Natural killer cell treated with Interleukin-12 subunit alpha and Interleukin-12 subunit beta and Interleukin-15 and Interleukin-18, amount 100 ng/mL, for 72 hours (primary cell): ENCODE data around the gene PIP4P1. TPM values are rescaled to one million over a fixed set of nuclear protein-coding genes. Genes with fewer than 3 reads are reported as not detected.
"Not testable (repeated sequence)": the region's sequence is repeated elsewhere in the genome, so short reads cannot be mapped to it uniquely, and the experiment has no call there.

Experiments used
- ATAC-seq, 2 donors: fragments of 150-1000 bp; cut with Tn5 transposase in 1 of 2; sonication (Bioruptor Pico), chemical (Tn5 transposase) in 1 of 2; 2 replicates each; pipeline ENCODE4 v1.10.0; 2021
- DNase-seq: peaks from one replicate; pipeline ENCODE4 v3.0.0; 2022; ENCODE audit warnings: low spot score
- H3K27ac Mint-ChIP-seq, 2 donors: 1 replicate in 1 of 2; 2 replicates in 1 of 2; pipeline ENCODE4 v1.8.0; 2022; ENCODE audit warnings: mixed read lengths in 2 of 2, mild to moderate bottlenecking in 1 of 2, moderate library complexity in 1 of 2
- H3K27me3 Mint-ChIP-seq, 2 donors: 1 replicate in 1 of 2; 2 replicates in 1 of 2; pipeline ENCODE4 v1.8.0; 2022; ENCODE audit warnings: mixed read lengths in 2 of 2
- H3K36me3 Mint-ChIP-seq: one replicate; pipeline ENCODE4 v1.8.0; 2022; ENCODE audit warnings: mixed read lengths
- H3K4me1 Mint-ChIP-seq, 2 donors: 1 replicate in 1 of 2; 2 replicates in 1 of 2; pipeline ENCODE4 v1.8.0; 2022; ENCODE audit warnings: low read depth in 2 of 2, mixed read lengths in 2 of 2, mild to moderate bottlenecking in 1 of 2
- H3K4me3 Mint-ChIP-seq: one replicate; pipeline ENCODE4 v1.8.0; 2022; ENCODE audit warnings: mixed read lengths
- H3K9me3 Mint-ChIP-seq: 2 replicates; pipeline ENCODE4 v1.8.0; 2022; ENCODE audit warnings: mixed read lengths
- total RNA-seq, 2 donors: library from RNA; stranded (reverse); gene quantifications; one replicate each; pipeline ENCODE4 v1.2.3, GENCODE V29; 2022

The PIP4P1 gene
- total RNA-seq, 2 donors from 2014 or later: 33.3 to 34.5 TPM

- DNase-seq: no peak
- Mint-ChIP-seq H3K4me1 (peaks cover 37 to 41% of the 10 kb centered on the region in 2 donors), H3K4me3 (peak overlapping the region; percentile 99), H3K27me3 (no peaks in the 10 kb centered on the region), H3K9me3 (no peaks in the 10 kb centered on the region), H3K27ac (peak overlapping the region; percentile 97), H3K36me3 (peaks cover 27% of the 10 kb centered on the region)
- ATAC-seq: no peak
Measured at GRCh38 chr14:20468764-20469241, 7.6 kb upstream of the PIP4P1 start.

GRCh38 chr14:20460458-20461224, 593 bp downstream of the PIP4P1 start:
- Mint-ChIP-seq H3K27ac (peak overlapping the region; percentile 80 to 92), H3K27me3 (no peaks in the 10 kb centered on the region)
- peak in 1 of 2 donors; percentile 21 for ATAC-seq

GRCh38 chr14:20458031-20458789, 3.0 kb downstream of the PIP4P1 start:
- ATAC-seq (no peak), DNase-seq (no peak)
- peaks cover 24 to 27% of the 10 kb centered on the region in 2 donors for H3K4me1 Mint-ChIP-seq
- peaks cover 15% of the 10 kb centered on the region for H3K36me3 Mint-ChIP-seq
- no peak overlapping the region for H3K4me3 Mint-ChIP-seq
- no peaks in the 10 kb centered on the region for H3K27me3 Mint-ChIP-seq
- no peaks in the 10 kb centered on the region for H3K9me3 Mint-ChIP-seq
- H3K27ac Mint-ChIP-seq: no peak overlapping the region

More at GRCh38 chr14:20460458-20461224, 593 bp downstream of the PIP4P1 start:
- Mint-ChIP-seq H3K9me3 (no peaks in the 10 kb centered on the region), H3K4me1 (peaks cover 24 to 27% of the 10 kb centered on the region in 2 donors), H3K4me3 (peak overlapping the region; percentile 95), H3K36me3 (peaks cover 15% of the 10 kb centered on the region)
- no peak for DNase-seq

- H3K27me3 Mint-ChIP-seq: no peaks in the 10 kb centered on the region
- peaks cover 15% of the 10 kb centered on the region for H3K36me3 Mint-ChIP-seq
- no peak overlapping the region for H3K27ac Mint-ChIP-seq
- ATAC-seq: no peak
- no peaks in the 10 kb centered on the region for H3K9me3 Mint-ChIP-seq
- DNase-seq: no peak
- peaks cover 29 to 30% of the 10 kb centered on the region in 2 donors for H3K4me1 Mint-ChIP-seq
- H3K4me3 Mint-ChIP-seq: no peak overlapping the region
Measured at GRCh38 chr14:20456971-20457370, 4.3 kb downstream of the PIP4P1 start.

- H3K4me1 Mint-ChIP-seq: peaks cover 24% of the 10 kb centered on the region in 2 donors
- H3K9me3 Mint-ChIP-seq: no peaks in the 10 kb centered on the region
- no peak overlapping the region for H3K4me3 Mint-ChIP-seq
- no peaks in the 10 kb centered on the region for H3K27me3 Mint-ChIP-seq
- no peak overlapping the region for H3K27ac Mint-ChIP-seq
- DNase-seq (peak; percentile 62), ATAC-seq (peak; percentile 74 to 77)
- H3K36me3 Mint-ChIP-seq: peaks cover 15% of the 10 kb centered on the region
Measured at GRCh38 chr14:20455355-20456300, 5.6 kb downstream of the PIP4P1 start.

DNA sequence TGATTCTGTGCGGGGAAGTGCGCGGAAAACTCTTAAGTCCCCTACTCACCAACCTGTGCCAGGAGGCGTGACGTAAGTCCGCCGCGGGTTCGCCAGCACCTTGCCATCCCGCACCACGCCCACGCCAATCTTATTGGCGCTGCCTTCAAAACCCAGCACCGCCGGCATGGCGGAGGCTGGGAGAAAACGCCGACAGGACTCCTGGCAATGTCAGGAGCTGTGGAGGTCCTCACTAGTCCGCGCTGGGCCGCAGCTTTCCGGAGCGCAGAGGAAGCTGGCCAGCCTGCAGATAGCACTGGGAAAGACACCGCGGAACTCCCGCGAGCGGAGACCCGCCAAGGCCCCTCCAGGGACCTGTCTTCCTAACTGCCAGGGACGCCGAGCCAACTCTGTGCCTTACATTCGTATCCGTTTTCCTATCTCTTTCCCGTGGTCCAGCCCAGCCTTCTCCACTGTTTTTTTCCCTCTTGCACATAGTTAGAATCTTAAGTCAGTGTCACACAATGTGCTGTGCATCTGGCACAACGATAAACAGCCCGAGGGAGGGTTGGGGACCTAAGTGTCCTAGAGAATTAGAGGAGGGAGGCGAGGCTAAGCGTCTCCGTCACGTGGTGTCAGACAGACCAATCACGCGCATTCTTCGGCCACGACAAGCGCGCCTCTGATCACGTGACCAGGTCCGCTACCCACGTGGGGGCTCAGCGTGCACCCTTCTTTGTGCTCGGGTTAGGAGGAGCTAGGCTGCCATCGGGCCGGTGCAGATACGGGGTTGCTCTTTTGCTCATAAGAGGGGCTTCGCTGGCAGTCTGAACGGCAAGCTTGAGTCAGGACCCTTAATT, 6.5 kb downstream of the PIP4P1 start, which contains the start of the genes APEX1 and OSGEP:
Gene APEX1 (plus strand): TSS at position 711 of the 839 bp plus-strand sequence. CDS start 420 bp downstream, outside the sequence.
Gene OSGEP (minus strand): TSS at position 297 of the 839 bp plus-strand sequence. CDS start 129 bp downstream, at position 168.
- peaks cover 15% of the 10 kb centered on the region for H3K36me3 Mint-ChIP-seq
- H3K9me3 Mint-ChIP-seq: no peaks in the 10 kb centered on the region
- no peak within 1 kb of the TSS for H3K27ac Mint-ChIP-seq
- no peaks in the 10 kb centered on the region for H3K27me3 Mint-ChIP-seq
- ATAC-seq (peak; percentile 94 to 96), DNase-seq (peak; percentile 99)
- no peak within 1 kb of the TSS for H3K4me3 Mint-ChIP-seq
- peaks cover 15 to 18% of the 10 kb centered on the region in 2 donors for H3K4me1 Mint-ChIP-seq

DNA sequence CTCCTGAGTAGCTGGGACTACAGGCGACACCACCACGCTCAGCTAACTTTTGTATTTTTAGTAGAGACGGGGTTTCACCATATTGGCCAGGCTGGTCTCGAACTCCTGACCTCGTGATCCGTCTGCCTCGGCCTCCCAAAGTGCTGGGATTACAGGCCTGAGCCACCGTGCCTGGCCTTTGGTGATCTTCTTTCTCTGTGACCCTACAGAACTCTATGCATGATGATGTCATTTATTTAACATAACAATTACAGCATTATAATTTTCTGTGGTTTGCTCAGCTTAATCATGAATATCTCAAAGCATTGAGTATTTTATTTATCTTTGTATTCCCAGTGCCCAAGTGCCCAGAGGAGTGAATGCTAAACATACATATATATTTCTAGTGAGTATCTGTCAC, 8.4 kb downstream of the PIP4P1 start:
- DNase-seq, H3K4me3 Mint-ChIP-seq, ATAC-seq, H3K27ac Mint-ChIP-seq, H3K9me3 Mint-ChIP-seq, H3K27me3 Mint-ChIP-seq: not testable (repeated sequence)
- H3K4me1 Mint-ChIP-seq: peaks cover 14% of the 10 kb centered on the region in 2 donors
- H3K36me3 Mint-ChIP-seq: peaks cover 29% of the 10 kb centered on the region

DNA sequence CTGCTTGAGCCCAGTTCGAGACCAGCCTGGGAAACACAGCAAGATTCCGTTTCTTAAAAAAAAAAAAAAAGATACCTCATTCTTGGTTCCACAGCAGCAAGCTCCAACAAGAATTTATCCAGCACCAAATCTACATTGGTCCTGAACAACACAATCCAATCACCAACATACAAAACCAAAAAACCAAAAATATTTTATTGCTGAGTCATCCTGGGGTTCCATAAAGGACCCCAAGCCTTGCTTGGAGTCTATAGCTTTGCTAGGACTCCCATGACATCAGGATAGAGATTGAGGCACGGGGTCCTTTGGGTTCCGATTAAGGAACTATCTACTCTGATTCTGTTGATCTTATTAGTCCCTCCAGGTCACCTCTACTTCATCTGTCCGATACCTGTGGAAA, 14.3 kb downstream of the PIP4P1 start:
- ATAC-seq (no peak), DNase-seq (no peak)
- Mint-ChIP-seq H3K4me1 (peaks cover 5 to 7% of the 10 kb centered on the region in 2 donors), H3K27ac (peak overlapping the region in 1 of 2 donors; percentile 55), H3K36me3 (peaks cover 30% of the 10 kb centered on the region), H3K4me3 (no peak overlapping the region), H3K27me3 (no peaks in the 10 kb centered on the region), H3K9me3 (no peaks in the 10 kb centered on the region)

GRCh38 chr14:20443650-20444049, 17.6 kb downstream of the PIP4P1 start:
- H3K4me3 Mint-ChIP-seq, DNase-seq, H3K27me3 Mint-ChIP-seq, ATAC-seq, H3K27ac Mint-ChIP-seq, H3K9me3 Mint-ChIP-seq: not testable (repeated sequence)
- Mint-ChIP-seq H3K36me3 (peaks cover 17% of the 10 kb centered on the region), H3K4me1 (peaks cover 10 to 11% of the 10 kb centered on the region in 2 donors)

GRCh38 chr14:20441461-20441860, 19.8 kb downstream of the PIP4P1 start:
- DNase-seq (no peak), ATAC-seq (no peak)
- no peak overlapping the region for H3K4me3 Mint-ChIP-seq
- H3K36me3 Mint-ChIP-seq: no peaks in the 10 kb centered on the region
- H3K9me3 Mint-ChIP-seq: no peaks in the 10 kb centered on the region
- H3K27me3 Mint-ChIP-seq: peaks cover 0 to 4% of the 10 kb centered on the region in 2 donors
- H3K4me1 Mint-ChIP-seq: peaks cover 10 to 11% of the 10 kb centered on the region in 2 donors
- H3K27ac Mint-ChIP-seq: no peak overlapping the region

DNA sequence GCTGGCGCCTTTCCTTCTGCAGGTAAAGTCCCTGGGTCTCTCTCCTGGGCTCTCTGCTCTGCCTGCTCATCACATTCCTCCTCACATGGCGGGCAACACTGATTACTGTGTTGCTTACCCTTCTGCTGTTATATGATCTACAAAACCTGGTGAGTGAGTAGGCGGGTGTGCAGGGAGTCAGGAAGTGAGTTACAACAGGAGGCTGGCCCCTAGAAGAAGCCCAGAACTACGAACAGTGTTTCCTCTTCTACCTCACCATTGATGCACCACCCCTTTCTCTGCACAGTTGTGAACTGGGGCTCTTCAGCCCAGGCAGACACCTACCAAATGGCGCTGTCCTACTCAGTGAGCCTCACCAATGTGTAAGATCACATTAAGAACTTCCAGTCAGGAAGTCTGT, 20.4 kb downstream of the PIP4P1 start:
- Mint-ChIP-seq H3K4me1 (peaks cover 10 to 11% of the 10 kb centered on the region in 2 donors), H3K27me3 (peaks cover 0 to 4% of the 10 kb centered on the region in 2 donors), H3K36me3 (no peaks in the 10 kb centered on the region), H3K9me3 (no peaks in the 10 kb centered on the region), H3K4me3 (no peak overlapping the region), H3K27ac (peak overlapping the region in 1 of 2 donors; percentile 56)
- DNase-seq (no peak), ATAC-seq (peak; percentile 65 to 71)

- no peaks in the 10 kb centered on the region for H3K36me3 Mint-ChIP-seq
- peaks cover 10 to 11% of the 10 kb centered on the region in 2 donors for H3K4me1 Mint-ChIP-seq
- H3K4me3 Mint-ChIP-seq: no peak overlapping the region
- no peak for DNase-seq
- no peaks in the 10 kb centered on the region for H3K9me3 Mint-ChIP-seq
- peaks cover 0 to 4% of the 10 kb centered on the region in 2 donors for H3K27me3 Mint-ChIP-seq
- no peak for ATAC-seq
- H3K27ac Mint-ChIP-seq: peak overlapping the region in 1 of 2 donors; percentile 56
Measured at GRCh38 chr14:20440465-20440864, 20.8 kb downstream of the PIP4P1 start.
